SK-N-SH (cell line): ENCODE measurements around the gene HYAL1. TPM values are rescaled to one million over a fixed set of nuclear protein-coding genes. Genes with fewer than 3 reads are reported as not detected.

Experiments used
- CTCF ChIA-PET: fragments of 300-600, 350-600 bp; formaldehyde crosslinking; extraction: SDS; loops from one replicate; lab custom pipeline; 2021; lab: Yijun Ruan, JAX
- POLR2A ChIA-PET: fragments of 350-600 bp; sonication (Branson Sonifier 250); formaldehyde crosslinking; extraction: SDS; loops from one replicate; lab custom pipeline; 2020; ENCODE audit warnings: antibody characterized with exemption, inconsistent platforms; lab: Yijun Ruan, JAX
- DNase-seq: peaks from one replicate; pipeline ENCODE4 v3.0.0; 2012
- H2AFZ ChIP-seq: fragments of 200-600 bp; sonication (generic); 2 replicates; pipeline ENCODE4 v1.8.1; 2016; ENCODE audit warnings: antibody characterized with exemption, mild to moderate bottlenecking, low read depth
- H3F3A ChIP-seq: fragments of 200-600 bp; sonication (generic); replicated peaks from 2 replicates; pipeline ENCODE3; 2016; ENCODE audit warnings: antibody characterized with exemption, mild to moderate bottlenecking; ENCODE audit not compliant: insufficient read depth
- H3K27ac ChIP-seq, 2 experiments: fragments of 200-500 bp in 1 of 2; fragments of 200-600 bp in 1 of 2; sonication (Bioruptor generic) in 1 of 2; sonication (generic), shearing (Covaris generic) in 1 of 2; 2 replicates each; pipeline versions ENCODE4 v1.5.1 to v1.6.1; 2014 to 2016; ENCODE audit warnings: low read depth in 2 of 2, inconsistent platforms in 1 of 2, low read length in 1 of 2, mild to moderate bottlenecking in 1 of 2, mixed read lengths in 1 of 2
- H3K27me3 ChIP-seq: fragments of 200-600 bp; sonication (generic), shearing (Covaris generic); 2 replicates; pipeline ENCODE4 v1.6.1; 2016; ENCODE audit warnings: mixed run types; ENCODE audit not compliant: insufficient read depth
- H3K36me3 ChIP-seq, 2 experiments: fragments of 200-500 bp in 1 of 2; fragments of 200-600 bp in 1 of 2; sonication (Bioruptor generic) in 1 of 2; sonication (generic) in 1 of 2; replicated peaks in 1 of 2; 2 replicates each; pipeline versions ENCODE3 to v1.5.1; 2014 to 2016; ENCODE audit warnings: low read length in 1 of 2, mild to moderate bottlenecking in 1 of 2; ENCODE audit not compliant: insufficient read depth in 2 of 2, control insufficient read depth in 1 of 2
- H3K4me1 ChIP-seq, 2 experiments: fragments of 200-500 bp in 1 of 2; fragments of 200-600 bp in 1 of 2; sonication (Bioruptor generic) in 1 of 2; sonication (generic), shearing (Covaris generic) in 1 of 2; 2 replicates each; pipeline versions ENCODE4 v1.5.1 to v1.6.1; 2014 to 2016; ENCODE audit warnings: low read depth in 1 of 2, low read length in 1 of 2, mixed run types in 1 of 2; ENCODE audit not compliant: insufficient read depth in 2 of 2, control insufficient read depth in 1 of 2
- H3K4me2 ChIP-seq: fragments of 200-600 bp; sonication (generic), shearing (Covaris generic); 2 replicates; pipeline ENCODE4 v1.6.1; 2017; ENCODE audit warnings: mixed run types
- H3K4me3 ChIP-seq, 2 experiments: fragments of 200-500 bp in 1 of 2; fragments of 200-600 bp in 1 of 2; sonication (Bioruptor generic) in 1 of 2; sonication (generic), shearing (Covaris generic) in 1 of 2; 2 replicates each; pipeline versions ENCODE4 v1.5.1 to v1.8.1; 2014 to 2016; ENCODE audit warnings: low read depth in 2 of 2, inconsistent platforms in 1 of 2, low read length in 1 of 2, mild to moderate bottlenecking in 1 of 2, mixed read lengths in 1 of 2, moderate library complexity in 1 of 2
- H3K79me2 ChIP-seq: fragments of 200-600 bp; sonication (generic); 2 replicates; pipeline ENCODE4 v1.8.1; 2017; ENCODE audit warnings: mild to moderate bottlenecking; ENCODE audit not compliant: insufficient read depth
- H3K9ac ChIP-seq: fragments of 200-600 bp; sonication (generic); 2 replicates; pipeline ENCODE4 v1.6.1; 2017; ENCODE audit warnings: mixed run types
- H3K9me2 ChIP-seq: fragments of 200-600 bp; sonication (generic); 2 replicates; pipeline ENCODE4 v1.6.1; 2017; ENCODE audit warnings: mixed run types
- H3K9me3 ChIP-seq: fragments of 200-600 bp; sonication (generic); 2 replicates; pipeline ENCODE4 v1.6.1; 2017; ENCODE audit warnings: mixed run types, mild to moderate bottlenecking, moderate library complexity
- H4K20me1 ChIP-seq: fragments of 200-600 bp; sonication (generic); 2 replicates; pipeline ENCODE4 v1.6.1; 2017; ENCODE audit warnings: mild to moderate bottlenecking, mixed run types; ENCODE audit not compliant: insufficient read depth
- FOXJ3 ChIP-seq: sonication (generic); formaldehyde crosslinking; IDR thresholded peaks from 2 replicates; pipeline ENCODE4 v1.5.1; 2020; ENCODE audit warnings: mild to moderate bottlenecking, missing genetic modification reagents
- GABPA ChIP-seq: IDR thresholded peaks from 2 replicates; pipeline ENCODE4 v1.4.0; 2012; ENCODE audit warnings: low read depth, mild to moderate bottlenecking
- GATA2 ChIP-seq: sonication (generic); formaldehyde crosslinking; IDR thresholded peaks from 2 replicates; pipeline ENCODE4 v1.5.0; 2020; ENCODE audit warnings: mild to moderate bottlenecking, missing genetic modification reagents
- MEF2A ChIP-seq: IDR thresholded peaks from 2 replicates; pipeline ENCODE4 v1.4.0; 2012; ENCODE audit warnings: low read depth, borderline replicate concordance
- POLR2AphosphoS5 ChIP-seq: IDR thresholded peaks from 2 replicates; pipeline ENCODE4 v1.6.1; 2012; ENCODE audit warnings: low read depth, low read length
- RCOR1 ChIP-seq: fragments of 150-350 bp; IDR thresholded peaks from 2 replicates; pipeline ENCODE4 v1.6.1; 2017; ENCODE audit warnings: antibody characterized with exemption, low read length
- RFX5 ChIP-seq: IDR thresholded peaks from 2 replicates; pipeline ENCODE4 v1.6.1; 2012; ENCODE audit warnings: mild to moderate bottlenecking, improper control_type of control experiment, low read length
- YY1 ChIP-seq: IDR thresholded peaks from 2 replicates; pipeline ENCODE4 v1.4.0; 2012; ENCODE audit warnings: low read depth, mild to moderate bottlenecking
- WGBS: methylation state at CpG from one replicate; pipeline ENCODE4 v1.1.6; 2017; ENCODE audit warnings: low lambda C conversion rate; 5-methylcytosine and 5-hydroxymethylcytosine counted together
- polyA plus RNA-seq, 3 experiments: library from polyadenylated mRNA; depleted of rRNA; stranded (reverse); fragments of >200 nt; gene quantifications; 2 replicates each; pipeline ENCODE4 v1.2.3, GENCODE V29; 2012
- TF ChIP-seq, protein P1 (sequence below): IDR thresholded peaks from 2 replicates; pipeline ENCODE4 v1.4.0; 2012; ENCODE audit warnings: low read depth, borderline replicate concordance
- TF ChIP-seq, protein P2 (sequence below): IDR thresholded peaks from 2 replicates; pipeline ENCODE4 v1.4.0; 2012; ENCODE audit warnings: low read depth, borderline replicate concordance
- TF ChIP-seq, protein P3 (sequence below): fragments of 200-600 bp; sonication (generic); IDR thresholded peaks from 2 replicates; pipeline ENCODE4 v1.6.1; 2017; ENCODE audit warnings: antibody characterized with exemption, mild to moderate bottlenecking, moderate library complexity
- TF ChIP-seq, protein P4 (sequence below): IDR thresholded peaks from 2 replicates; pipeline ENCODE4; 2012

The HYAL1 gene
- polyA plus RNA-seq, 1 of the 3 experiments (the other 2 are of a cell fraction), result 0.30 TPM

DNA sequence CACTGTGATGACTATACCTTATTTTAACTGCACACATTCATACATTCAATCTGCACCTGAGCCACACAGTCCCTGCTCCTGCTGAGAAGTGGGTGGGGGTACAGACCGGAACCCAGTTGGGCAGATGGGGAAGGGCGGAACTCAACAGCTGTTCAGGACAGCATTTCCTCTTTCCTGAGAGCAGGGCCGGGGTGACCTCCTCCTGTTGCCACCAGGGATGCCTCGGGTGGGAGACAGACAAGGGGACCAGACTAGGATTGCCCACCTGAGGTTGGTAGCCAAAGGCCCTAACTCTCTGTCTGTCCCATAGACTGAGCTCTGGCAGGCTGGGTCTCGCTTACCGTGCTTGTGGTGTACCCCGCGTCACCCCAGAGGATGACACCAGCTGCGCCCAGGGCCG is 15.2 kb upstream of the HYAL1 start:
- no peak overlapping the region for H3K9ac ChIP-seq
- ChIA-PET POLR2A (no interaction called here), CTCF (interaction anchor here (1.1 to 5.9 kb wide), 5 partner anchors 10 to 126 kb away, joined by 3 to 45 read pairs (median 6); partner anchors contain the start of genes HYAL1, HYAL3, IFRD2 and NAA80)
- WGBS, result 94% methylated on average over 3 of the region's 10 CpGs
- H3K36me3 ChIP-seq, result peaks cover 15 to 30% of the 10 kb centered on the region in 2 experiments
- no peaks in the 10 kb centered on the region for H4K20me1 ChIP-seq
- peaks cover 39% of the 10 kb centered on the region for H3K79me2 ChIP-seq
- H3K27ac ChIP-seq, result no peak overlapping the region
- DNase-seq, result no peak
- TF ChIP-seq, protein P1, sequence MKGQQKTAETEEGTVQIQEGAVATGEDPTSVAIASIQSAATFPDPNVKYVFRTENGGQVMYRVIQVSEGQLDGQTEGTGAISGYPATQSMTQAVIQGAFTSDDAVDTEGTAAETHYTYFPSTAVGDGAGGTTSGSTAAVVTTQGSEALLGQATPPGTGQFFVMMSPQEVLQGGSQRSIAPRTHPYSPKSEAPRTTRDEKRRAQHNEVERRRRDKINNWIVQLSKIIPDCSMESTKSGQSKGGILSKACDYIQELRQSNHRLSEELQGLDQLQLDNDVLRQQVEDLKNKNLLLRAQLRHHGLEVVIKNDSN, result no peak
- TF ChIP-seq, protein P2, sequence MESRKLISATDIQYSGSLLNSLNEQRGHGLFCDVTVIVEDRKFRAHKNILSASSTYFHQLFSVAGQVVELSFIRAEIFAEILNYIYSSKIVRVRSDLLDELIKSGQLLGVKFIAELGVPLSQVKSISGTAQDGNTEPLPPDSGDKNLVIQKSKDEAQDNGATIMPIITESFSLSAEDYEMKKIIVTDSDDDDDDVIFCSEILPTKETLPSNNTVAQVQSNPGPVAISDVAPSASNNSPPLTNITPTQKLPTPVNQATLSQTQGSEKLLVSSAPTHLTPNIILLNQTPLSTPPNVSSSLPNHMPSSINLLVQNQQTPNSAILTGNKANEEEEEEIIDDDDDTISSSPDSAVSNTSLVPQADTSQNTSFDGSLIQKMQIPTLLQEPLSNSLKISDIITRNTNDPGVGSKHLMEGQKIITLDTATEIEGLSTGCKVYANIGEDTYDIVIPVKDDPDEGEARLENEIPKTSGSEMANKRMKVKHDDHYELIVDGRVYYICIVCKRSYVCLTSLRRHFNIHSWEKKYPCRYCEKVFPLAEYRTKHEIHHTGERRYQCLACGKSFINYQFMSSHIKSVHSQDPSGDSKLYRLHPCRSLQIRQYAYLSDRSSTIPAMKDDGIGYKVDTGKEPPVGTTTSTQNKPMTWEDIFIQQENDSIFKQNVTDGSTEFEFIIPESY, result no peak
- TF ChIP-seq RFX5 (no peak), RCOR1 (no peak), YY1 (no peak), MEF2A (no peak), FOXJ3 (no peak), POLR2AphosphoS5 (no peak), GATA2 (CRISPR knock-in tag) (no peak), GABPA (no peak)
- TF ChIP-seq, protein P3, sequence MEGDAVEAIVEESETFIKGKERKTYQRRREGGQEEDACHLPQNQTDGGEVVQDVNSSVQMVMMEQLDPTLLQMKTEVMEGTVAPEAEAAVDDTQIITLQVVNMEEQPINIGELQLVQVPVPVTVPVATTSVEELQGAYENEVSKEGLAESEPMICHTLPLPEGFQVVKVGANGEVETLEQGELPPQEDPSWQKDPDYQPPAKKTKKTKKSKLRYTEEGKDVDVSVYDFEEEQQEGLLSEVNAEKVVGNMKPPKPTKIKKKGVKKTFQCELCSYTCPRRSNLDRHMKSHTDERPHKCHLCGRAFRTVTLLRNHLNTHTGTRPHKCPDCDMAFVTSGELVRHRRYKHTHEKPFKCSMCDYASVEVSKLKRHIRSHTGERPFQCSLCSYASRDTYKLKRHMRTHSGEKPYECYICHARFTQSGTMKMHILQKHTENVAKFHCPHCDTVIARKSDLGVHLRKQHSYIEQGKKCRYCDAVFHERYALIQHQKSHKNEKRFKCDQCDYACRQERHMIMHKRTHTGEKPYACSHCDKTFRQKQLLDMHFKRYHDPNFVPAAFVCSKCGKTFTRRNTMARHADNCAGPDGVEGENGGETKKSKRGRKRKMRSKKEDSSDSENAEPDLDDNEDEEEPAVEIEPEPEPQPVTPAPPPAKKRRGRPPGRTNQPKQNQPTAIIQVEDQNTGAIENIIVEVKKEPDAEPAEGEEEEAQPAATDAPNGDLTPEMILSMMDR, result no peak
- TF ChIP-seq, protein P4, sequence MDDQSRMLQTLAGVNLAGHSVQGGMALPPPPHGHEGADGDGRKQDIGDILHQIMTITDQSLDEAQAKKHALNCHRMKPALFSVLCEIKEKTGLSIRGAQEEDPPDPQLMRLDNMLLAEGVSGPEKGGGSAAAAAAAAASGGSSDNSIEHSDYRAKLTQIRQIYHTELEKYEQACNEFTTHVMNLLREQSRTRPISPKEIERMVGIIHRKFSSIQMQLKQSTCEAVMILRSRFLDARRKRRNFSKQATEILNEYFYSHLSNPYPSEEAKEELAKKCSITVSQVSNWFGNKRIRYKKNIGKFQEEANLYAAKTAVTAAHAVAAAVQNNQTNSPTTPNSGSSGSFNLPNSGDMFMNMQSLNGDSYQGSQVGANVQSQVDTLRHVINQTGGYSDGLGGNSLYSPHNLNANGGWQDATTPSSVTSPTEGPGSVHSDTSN, result no peak
- H2AFZ ChIP-seq, result no peak overlapping the region
- no peaks in the 10 kb centered on the region for H3K27me3 ChIP-seq
- H3F3A ChIP-seq, result peaks cover 9% of the 10 kb centered on the region
- H3K4me1 ChIP-seq, result peaks cover 0 to 37% of the 10 kb centered on the region in 2 experiments; a peak in 2 of 4 replicates
- H3K4me2 ChIP-seq, result no peak overlapping the region; the same call in 1 of the 2 replicates
- no peaks in the 10 kb centered on the region for H3K9me2 ChIP-seq
- no peak overlapping the region for H3K4me3 ChIP-seq
- no peaks in the 10 kb centered on the region for H3K9me3 ChIP-seq
